HCT116 (cell line): ENCODE measurements around the gene CLRN3. TPM values are rescaled to one million over a fixed set of nuclear protein-coding genes. Genes with fewer than 3 reads are reported as not detected.
A peak's percentile ranks its signal among the peaks of the same experiment; 100 is the strongest.

Experiments used
- ATAC-seq: fragments of 200-7000 bp; cut with Tn5 transposase; 2 replicates; pipeline ENCODE4 v1.9.1; 2020; ENCODE audit warnings: mild to moderate bottlenecking, moderate library complexity
- BruUV-seq: library from RNA; stranded (reverse); fragments of 400-500 nt; replicated peaks from 2 replicates; lab custom pipeline; 2021; lab: Mats Ljungman, UMichigan
- CTCF ChIA-PET: fragments of 300-600 bp; sonication (Branson Sonifier 250); formaldehyde crosslinking; loops from one replicate; lab custom pipeline; 2021; ENCODE audit warnings: antibody characterized with exemption; lab: Charles Lee
- POLR2A ChIA-PET: fragments of 300-600, 350-600 bp; sonication (Branson Sonifier 250); formaldehyde crosslinking; loops from one replicate; lab custom pipeline; 2021; ENCODE audit warnings: antibody characterized with exemption; lab: Charles Lee
- RAD21 ChIA-PET, 2 experiments: fragments of 300-600 bp; sonication (Branson Sonifier 250); formaldehyde crosslinking; loops; one replicate each; lab custom pipeline; 2023; ENCODE audit warnings: low total read pairs in 2 of 2; ENCODE audit not compliant: uncharacterized antibody in 2 of 2, unreplicated experiment in 2 of 2, low non-redundant PET in 1 of 2; lab: Charles Lee
- DNase-seq: peaks from one replicate; pipeline ENCODE4 v3.0.0-alpha.2; 2010; ENCODE audit warnings: low read depth, low spot score
- H2AFZ ChIP-seq: fragments of 200-600 bp; shearing (Covaris generic), sonication (generic); 2 replicates; pipeline ENCODE4 v1.6.1; 2017; ENCODE audit warnings: low read depth, mixed run types, mixed read lengths, antibody characterized with exemption, low read length; ENCODE audit not compliant: poor library complexity, severe bottlenecking
- H3K27ac ChIP-seq: 2 replicates; pipeline ENCODE4 v1.5.1; 2012; ENCODE audit warnings: low read depth, low read length
- H3K27me3 ChIP-seq: fragments of 200-600 bp; sonication (generic); 2 replicates; pipeline ENCODE4 v1.6.1; 2016; ENCODE audit warnings: mixed run types, low read length, mixed read lengths; ENCODE audit not compliant: insufficient read depth
- H3K36me3 ChIP-seq, 2 experiments: fragments of 200-500 bp in 1 of 2; fragments of 200-600 bp in 1 of 2; sonication (Bioruptor generic) in 1 of 2; sonication (generic) in 1 of 2; 2 replicates each; pipeline versions ENCODE4 v1.5.1 to v1.6.1; 2014 to 2016; ENCODE audit warnings: low read length in 2 of 2, inconsistent platforms in 1 of 2, mixed read lengths in 1 of 2, mixed run types in 1 of 2; ENCODE audit not compliant: insufficient read depth in 2 of 2, control insufficient read depth in 1 of 2
- H3K4me1 ChIP-seq, 2 experiments: fragments of 200-600 bp in 1 of 2; sonication (generic) in 1 of 2; 2 replicates each; pipeline versions ENCODE4 v1.5.1 to v1.6.1; 2012 to 2017; ENCODE audit warnings: low read length in 2 of 2, inconsistent platforms in 1 of 2, mild to moderate bottlenecking in 1 of 2, mixed read lengths in 1 of 2, mixed run types in 1 of 2, moderate library complexity in 1 of 2; ENCODE audit not compliant: insufficient read depth in 2 of 2, control insufficient read depth in 1 of 2
- H3K4me2 ChIP-seq: fragments of 200-600 bp; sonication (generic); 2 replicates; pipeline ENCODE4 v1.6.1; 2017; ENCODE audit warnings: mixed run types, low read length, mixed read lengths
- H3K4me3 ChIP-seq, 2 experiments: fragments of 200-600 bp in 1 of 2; sonication (generic) in 1 of 2; replicated peaks in 1 of 2; 2 replicates each; pipeline ENCODE4 v1.5.1; 2011 to 2016; ENCODE audit warnings: low read length in 2 of 2, control low read depth in 1 of 2, low read depth in 1 of 2, mild to moderate bottlenecking in 1 of 2, mixed read lengths in 1 of 2, mixed run types in 1 of 2
- H3K79me2 ChIP-seq: fragments of 200-600 bp; sonication (generic); 2 replicates; pipeline ENCODE4 v1.6.1; 2017; ENCODE audit warnings: mild to moderate bottlenecking, mixed run types, low read length, moderate library complexity, mixed read lengths; ENCODE audit not compliant: insufficient read depth
- H3K9ac ChIP-seq: fragments of 200-600 bp; sonication (generic); 2 replicates; pipeline ENCODE4 v1.6.1; 2016; ENCODE audit warnings: low read length, mixed read lengths
- H3K9me2 ChIP-seq: fragments of 200-600 bp; sonication (generic), shearing (Covaris generic); 2 replicates; pipeline ENCODE4 v1.6.1; 2017; ENCODE audit warnings: mixed run types, mild to moderate bottlenecking, moderate library complexity; ENCODE audit not compliant: insufficient read depth
- H3K9me3 ChIP-seq, 2 experiments: fragments of 200-500 bp in 1 of 2; fragments of 200-600 bp in 1 of 2; sonication (Bioruptor generic) in 1 of 2; sonication (generic) in 1 of 2; 2 replicates each; pipeline ENCODE4 v1.6.1; 2014 to 2017; ENCODE audit warnings: low read length in 2 of 2, mixed read lengths in 2 of 2, inconsistent platforms in 1 of 2, low read depth in 1 of 2, mild to moderate bottlenecking in 1 of 2, mixed run types in 1 of 2, moderate library complexity in 1 of 2; ENCODE audit not compliant: control insufficient read depth in 1 of 2, insufficient read depth in 1 of 2
- H4K20me1 ChIP-seq: fragments of 200-600 bp; sonication (generic), shearing (Covaris generic); 2 replicates; pipeline ENCODE4 v1.6.1; 2017; ENCODE audit warnings: mixed run types, mild to moderate bottlenecking, moderate library complexity; ENCODE audit not compliant: insufficient read depth
- CTCF ChIP-seq, 3 experiments: fragments of 200-600 bp in 1 of 3; sonication (generic) in 1 of 3; IDR thresholded peaks in 2 of 3; conservative IDR thresholded peaks in 1 of 3; 2 replicates each; pipeline ENCODE4 v1.5.1; 2012 to 2017; ENCODE audit warnings: low read depth in 2 of 3, low read length in 2 of 3, antibody characterized with exemption in 1 of 3, borderline replicate concordance in 1 of 3, control low read depth in 1 of 3, mild to moderate bottlenecking in 1 of 3, mixed read lengths in 1 of 3, mixed run types in 1 of 3, moderate library complexity in 1 of 3; ENCODE audit not compliant: insufficient read depth in 1 of 3
- ELF1 ChIP-seq: IDR thresholded peaks from 2 replicates; pipeline ENCODE4 v1.6.1; 2012; ENCODE audit warnings: low read depth, borderline replicate concordance
- EZH2phosphoT487 ChIP-seq: fragments of 200-600 bp; IDR thresholded peaks from 2 replicates; pipeline ENCODE4 v1.6.1; 2018; ENCODE audit warnings: antibody characterized with exemption, borderline replicate concordance
- FOSL1 ChIP-seq: IDR thresholded peaks from 2 replicates; pipeline ENCODE4 v1.6.1; 2012; ENCODE audit warnings: low read depth
- POLR2AphosphoS5 ChIP-seq: IDR thresholded peaks from 2 replicates; pipeline ENCODE4 v1.6.1; 2011; ENCODE audit warnings: mild to moderate bottlenecking, low read depth, low read length, moderate library complexity
- RAD21 ChIP-seq: IDR thresholded peaks from 2 replicates; pipeline ENCODE4 v1.6.1; 2012; ENCODE audit warnings: low read depth, mild to moderate bottlenecking
- REST ChIP-seq: IDR thresholded peaks from 2 replicates; pipeline ENCODE4 v1.6.1; 2012; ENCODE audit warnings: low read depth
- SIN3A ChIP-seq: IDR thresholded peaks from 2 replicates; pipeline ENCODE4 v1.6.1; 2012; ENCODE audit warnings: low read depth
- TCF7L2 ChIP-seq: IDR thresholded peaks from 2 replicates; pipeline ENCODE4 v1.7.0; 2011; ENCODE audit warnings: borderline replicate concordance, inconsistent platforms; ENCODE audit not compliant: insufficient read depth, insufficient read length; ENCODE audit errors: extremely low read depth
- intact Hi-C: fragments of 100-400 bp; cut with micrococcal nuclease; formaldehyde crosslinking; loops from 2 replicates; pipeline ENCODE4 v1.10.0; 2022
- total RNA-seq: library from RNA; stranded (reverse); gene quantifications from one replicate; pipeline ENCODE4 v1.2.1, GENCODE V29; 2021; ENCODE audit not compliant: unreplicated experiment

Gene CLRN3
- total RNA-seq, 1 experiment from 2014 or later = 0.39 TPM

DNA sequence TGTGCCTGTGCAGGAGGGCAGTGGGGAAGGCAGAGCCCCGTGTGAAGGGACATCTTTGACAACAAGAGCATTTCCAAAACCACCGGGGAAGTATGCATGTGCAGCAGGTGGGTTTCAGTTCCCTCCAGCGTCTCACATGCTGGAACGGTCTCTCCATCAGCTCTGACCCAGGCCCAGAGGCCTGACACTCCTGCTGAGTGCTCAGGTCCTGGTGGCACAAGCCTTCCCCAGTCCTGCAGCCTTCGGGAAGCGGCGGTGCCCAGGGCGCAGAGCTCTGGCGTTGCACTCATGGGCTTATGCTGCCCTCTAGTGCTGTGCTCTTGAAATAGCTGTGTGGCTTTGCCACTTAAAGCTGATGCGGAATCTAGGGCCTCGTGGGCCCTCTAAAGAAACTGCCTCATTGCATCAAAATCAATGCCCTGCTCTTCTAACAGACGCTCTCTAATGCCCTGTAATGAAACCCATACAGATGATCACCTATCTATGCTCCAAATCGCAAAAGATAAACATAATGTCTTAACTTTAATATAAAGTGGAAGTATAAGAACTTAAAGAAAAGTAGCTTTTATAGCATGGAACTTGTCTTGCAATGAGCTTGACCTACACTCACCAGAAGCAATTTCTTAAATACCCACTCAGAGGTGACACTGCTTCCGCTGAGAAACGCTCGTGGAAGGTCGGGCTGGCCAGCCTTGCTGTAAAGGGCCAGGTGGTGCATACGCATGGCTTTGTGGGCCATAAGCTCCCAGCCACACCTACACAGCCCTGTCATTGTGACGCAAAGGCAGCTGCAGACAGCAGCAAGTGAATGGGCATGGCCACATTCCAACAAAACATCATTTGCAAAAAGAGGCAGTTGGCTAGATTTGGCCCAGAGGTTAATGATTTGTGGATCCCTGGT is 38.6 kb downstream of the CLRN3 start:
- POLR2A ChIA-PET = no interaction called here
- Histone ChIP-seq H3K4me1 (no peaks in the 10 kb centered on the region), H3K27ac (no peak overlapping the region), H3K79me2 (no peaks in the 10 kb centered on the region), H3K9ac (no peak overlapping the region), H3K4me2 (no peak overlapping the region), H3K27me3 (0 out of 2 replicates have a peak, but pooled peaks cover 2% of the 10 kb centered on the region), H3K9me3 (no peaks in the 10 kb centered on the region), H4K20me1 (no peaks in the 10 kb centered on the region), H3K4me3 (no peak overlapping the region), H3K9me2 (no peaks in the 10 kb centered on the region), H3K36me3 (no peaks in the 10 kb centered on the region), H2AFZ (peak overlapping the region; percentile 53)
- CTCF ChIA-PET = interaction anchor here (0.5 to 6.5 kb wide), 37 partner anchors 8 to 1693 kb away, joined by 3 to 131 read pairs (median 4); partner anchors contain the start of gene PTPRE
- ATAC-seq = peak; percentile 97
- intact Hi-C loops = loop anchor here (1.0 to 10.0 kb wide), 9 partner anchors 139 to 1872 kb away; no protein-coding TSS in a partner anchor
- no peak for TF ChIP-seq EZH2phosphoT487
- TF ChIP-seq CTCF (IDR thresholded peaks at IDR 0.05 in 2 of 3, conservative IDR thresholded peaks at IDR 0.05 in 1 of 3; ENCODE audit: borderline replicate concordance in 1 of 3, insufficient read depth in 1 of 3, low read depth in 2 of 3, low read length in 2 of 3) = peak; percentile 88 to 96 (median 91)
- TF ChIP-seq FOSL1 = no peak
- TF ChIP-seq TCF7L2 = no peak
- peak; percentile 99 for TF ChIP-seq RAD21
- TF ChIP-seq ELF1 = no peak
- no peak for TF ChIP-seq REST
- TF ChIP-seq POLR2AphosphoS5 = no peak
- no peak for TF ChIP-seq SIN3A
- no TSS peak for BruUV-seq
- peak; percentile 75 for DNase-seq
- RAD21 ChIA-PET = interaction anchor here (0.6 to 2.3 kb wide), 16 partner anchors 9 to 448 kb away, joined by 3 to 31 read pairs (median 4); partner anchors contain the start of gene PTPRE (in 1 of the 2)
